WTC11 (cell line): Measurements from ENCODE around the gene SLC25A38.

Experiments used
- PREB ChIP-seq: sonication (generic); formaldehyde crosslinking; IDR thresholded peaks from 2 replicates; pipeline ENCODE4 v1.8.1; 2022; ENCODE audit warnings: mild to moderate bottlenecking, missing genetic modification reagents, moderate library complexity, borderline replicate concordance
- ZNF121 ChIP-seq: sonication (generic); formaldehyde crosslinking; IDR thresholded peaks from 2 replicates; pipeline ENCODE4 v1.8.0; 2023; ENCODE audit warnings: missing genetic modification reagents

- TF ChIP-seq ZNF121 (CRISPR knock-in tag) = no peak
- no peak for TF ChIP-seq PREB (CRISPR knock-in tag)
Measured at GRCh38 chr3:39446444-39446843, 63.3 kb downstream of the SLC25A38 start.
